Measurements from ENCODE around the gene AKR7A3. TPM values are rescaled to one million over a fixed set of nuclear protein-coding genes. Genes with fewer than 3 reads are reported as not detected.
"Not testable (repeated sequence)": the region's sequence is repeated elsewhere in the genome, so short reads cannot be mapped to it uniquely, and the experiment has no call there.

The AKR7A3 gene
- total RNA-seq, 4 donors from 2014 or later = 0.13 to 1.6 (median 0.66) TPM

DNA sequence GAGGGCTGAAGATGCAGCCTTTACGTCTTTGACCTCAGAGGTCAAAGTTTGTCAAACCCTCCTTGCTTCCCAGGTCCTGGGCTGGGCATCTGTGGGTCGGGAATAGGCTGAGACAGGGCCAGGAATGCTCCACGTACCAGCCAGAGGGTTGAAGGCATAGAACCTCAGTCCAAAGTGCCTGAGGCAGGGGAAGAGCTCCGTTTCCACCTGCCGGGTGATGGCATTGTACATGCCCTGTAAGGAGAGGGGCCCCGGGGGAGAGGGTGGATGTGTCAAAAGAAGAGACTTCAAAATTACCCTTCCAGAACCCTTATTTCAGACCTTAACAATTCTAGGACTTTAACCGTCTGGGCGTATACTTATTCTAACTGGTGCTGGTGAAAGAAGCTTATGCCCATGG lies 3.7 kb downstream of the AKR7A3 start:
- no peak for DNase-seq (ENCODE audit: extremely low spot score)
- peaks cover 0 to 14% (median 0%) of the 10 kb centered on the region in 4 donors for H3K36me3 ChIP-seq
- no peak overlapping the region for H3K4me3 ChIP-seq
- TF ChIP-seq CTCF (IDR thresholded peaks at IDR 0.05) (no peak), POLR2AphosphoS5 (IDR thresholded peaks at IDR 0.05) (no peak), POLR2A (IDR thresholded peaks at IDR 0.05; ENCODE audit: low read depth) (no peak), EP300 (IDR thresholded peaks at IDR 0.05) (no peak)
- H3K9me3 ChIP-seq = no peaks in the 10 kb centered on the region
- H3K27me3 ChIP-seq = no peaks in the 10 kb centered on the region
- peaks cover 5 to 17% (median 14%) of the 10 kb centered on the region in 4 donors for H3K4me1 ChIP-seq
- WGBS = 85% methylated on average over 8 of the region's 8 CpGs
- no peak overlapping the region for H3K27ac ChIP-seq (replicated peaks in 1 of 4)
- intact Hi-C loops (cut with DNase I) = no loop called here

DNA sequence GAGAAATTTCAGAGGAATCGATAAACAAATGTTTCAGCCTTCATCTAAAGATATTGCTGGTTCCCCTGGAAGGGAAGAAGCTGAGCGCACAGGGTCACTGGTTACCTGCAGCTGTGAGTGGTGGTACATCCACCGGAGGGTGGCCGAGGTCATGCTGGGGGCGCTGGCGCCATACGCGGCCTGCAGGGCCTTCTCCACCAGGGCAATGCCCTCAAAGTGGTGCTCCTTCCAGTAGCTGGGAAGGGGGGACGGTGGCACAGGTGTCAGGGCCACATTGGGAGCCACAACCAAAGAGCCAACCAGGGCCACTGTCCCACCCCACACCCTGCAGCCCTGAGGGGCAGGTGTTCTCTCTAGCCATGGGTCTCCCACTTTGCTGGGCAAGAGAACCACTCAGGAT lies 4.7 kb downstream of the AKR7A3 start:
- intact Hi-C loops (cut with DNase I) = no loop called here
- DNase-seq (ENCODE audit: extremely low spot score) = no peak
- no peak for TF ChIP-seq POLR2A (IDR thresholded peaks at IDR 0.05; ENCODE audit: low read depth)
- no peak for TF ChIP-seq POLR2AphosphoS5 (IDR thresholded peaks at IDR 0.05)
- TF ChIP-seq EP300 (IDR thresholded peaks at IDR 0.05) = no peak
- no peak for TF ChIP-seq CTCF (IDR thresholded peaks at IDR 0.05)

GRCh38 chr1:19274636-19275035 lies 13.9 kb downstream of the AKR7A3 start:
- Histone ChIP-seq H3K9me3 (no peaks in the 10 kb centered on the region), H3K4me1 (peaks cover 0 to 9% (median 7%) of the 10 kb centered on the region in 4 donors), H3K36me3 (no peaks in the 10 kb centered on the region), H3K27me3 (peaks cover 0 to 15% (median 4%) of the 10 kb centered on the region in 4 donors), H3K4me3 (no peak overlapping the region), H3K27ac (replicated peaks in 1 of 4) (no peak overlapping the region)
- DNase-seq (ENCODE audit: extremely low spot score) = no peak
- intact Hi-C loops (cut with DNase I) = no loop called here
- TF ChIP-seq POLR2A (IDR thresholded peaks at IDR 0.05; ENCODE audit: low read depth) = no peak
- no peak for TF ChIP-seq EP300 (IDR thresholded peaks at IDR 0.05)
- TF ChIP-seq POLR2AphosphoS5 (IDR thresholded peaks at IDR 0.05) = no peak
- no peak for TF ChIP-seq CTCF (IDR thresholded peaks at IDR 0.05)
- WGBS = 91% methylated on average over 5 of the region's 5 CpGs

More for the DNA sequence above, 4.7 kb downstream of the AKR7A3 start:
- Histone ChIP-seq H3K4me3 (no peak overlapping the region), H3K4me1 (peaks cover 2 to 10% (median 8%) of the 10 kb centered on the region in 4 donors), H3K27me3 (no peaks in the 10 kb centered on the region), H3K9me3 (no peaks in the 10 kb centered on the region), H3K36me3 (peaks cover 0 to 14% (median 0%) of the 10 kb centered on the region in 4 donors), H3K27ac (replicated peaks in 1 of 4) (no peak overlapping the region)
- WGBS = 89% methylated on average over 8 of the region's 9 CpGs

- H3K4me1 ChIP-seq; intact Hi-C loops (cut with DNase I); H3K36me3 ChIP-seq; H3K9me3 ChIP-seq; DNase-seq (ENCODE audit: extremely low spot score); H3K27ac ChIP-seq (replicated peaks in 1 of 4): not testable (repeated sequence)
- peaks cover 0 to 15% (median 4%) of the 10 kb centered on the region in 4 donors for H3K27me3 ChIP-seq
- WGBS = 20% methylated on average over 1 of the region's 66 CpGs
- peak overlapping the region in 3 of 4 donors; percentile 24 to 32 (median 30) for H3K4me3 ChIP-seq
Measured at GRCh38 chr1:19273844-19274531, 14.6 kb downstream of the AKR7A3 start.

GRCh38 chr1:19273106-19273843 lies 15.3 kb downstream of the AKR7A3 start:
- Histone ChIP-seq H3K27ac (replicated peaks in 1 of 4) (no peak overlapping the region), H3K4me1 (peaks cover 0 to 9% (median 7%) of the 10 kb centered on the region in 4 donors), H3K4me3 (peak overlapping the region in 2 of 4 donors; percentile 24 to 32), H3K9me3 (no peaks in the 10 kb centered on the region), H3K27me3 (peaks cover 0 to 15% (median 4%) of the 10 kb centered on the region in 4 donors), H3K36me3 (no peaks in the 10 kb centered on the region)
- TF ChIP-seq POLR2A (IDR thresholded peaks at IDR 0.05; ENCODE audit: low read depth) (no peak), EP300 (IDR thresholded peaks at IDR 0.05) (no peak), CTCF (IDR thresholded peaks at IDR 0.05) (no peak), POLR2AphosphoS5 (IDR thresholded peaks at IDR 0.05) (no peak)
- no peak for DNase-seq (ENCODE audit: extremely low spot score)
- intact Hi-C loops (cut with DNase I) = no loop called here
- WGBS = 82% methylated on average over 20 of the region's 22 CpGs
